ENCODE results near the gene UTS2R.

UTS2R gene

DNA sequence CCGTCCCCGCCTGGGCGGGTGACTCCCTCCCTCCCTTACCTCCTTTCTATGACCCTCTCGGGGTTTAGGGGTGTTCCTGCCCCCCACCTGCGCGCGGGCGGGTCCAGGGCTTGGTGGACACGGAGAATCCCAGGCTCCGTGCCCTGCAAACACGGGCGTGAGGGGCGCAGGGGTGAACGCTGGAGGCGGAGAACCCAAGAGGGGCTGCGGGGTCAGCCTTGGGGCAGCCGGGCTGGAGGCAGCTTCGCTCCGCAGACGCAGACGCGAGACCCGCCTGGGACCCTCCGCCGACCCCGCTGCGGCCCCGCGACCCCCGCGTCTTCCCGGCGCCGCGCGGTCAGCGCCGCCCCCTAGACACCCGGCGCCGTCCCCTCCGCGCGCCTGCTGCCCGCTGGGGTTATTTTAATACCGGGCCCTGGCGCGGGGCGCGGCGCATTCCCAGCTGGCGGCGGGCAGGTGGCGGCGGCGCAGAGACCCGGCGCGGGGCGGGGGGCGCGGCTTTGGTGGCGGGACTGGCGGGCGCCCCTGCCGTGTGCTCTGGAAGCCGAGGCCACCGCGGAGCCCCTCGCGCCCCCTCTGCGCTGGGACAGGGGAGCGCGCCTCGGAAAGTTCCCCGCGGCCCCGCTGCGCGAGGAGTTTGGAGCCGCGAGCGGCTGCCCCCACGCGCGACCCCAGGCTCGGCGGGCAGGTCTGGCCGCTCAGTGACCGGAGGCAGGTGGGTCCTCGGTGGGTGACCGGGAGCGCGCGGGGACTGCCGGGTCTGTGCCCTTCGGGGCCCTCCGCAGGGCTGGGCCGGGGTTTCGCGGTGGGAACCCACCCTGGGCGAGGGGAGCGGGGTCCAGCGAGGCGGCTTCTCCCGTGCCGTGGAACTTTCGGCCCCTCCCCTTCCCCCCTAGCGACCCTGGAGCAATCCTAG lies at the start of gene UTS2R:
Gene UTS2R, plus strand, starts transcription at position 433 of the 916 bp plus-strand sequence. CDS start 2,560 bp downstream, outside the sequence.
- no peak for DNase-seq

DNA sequence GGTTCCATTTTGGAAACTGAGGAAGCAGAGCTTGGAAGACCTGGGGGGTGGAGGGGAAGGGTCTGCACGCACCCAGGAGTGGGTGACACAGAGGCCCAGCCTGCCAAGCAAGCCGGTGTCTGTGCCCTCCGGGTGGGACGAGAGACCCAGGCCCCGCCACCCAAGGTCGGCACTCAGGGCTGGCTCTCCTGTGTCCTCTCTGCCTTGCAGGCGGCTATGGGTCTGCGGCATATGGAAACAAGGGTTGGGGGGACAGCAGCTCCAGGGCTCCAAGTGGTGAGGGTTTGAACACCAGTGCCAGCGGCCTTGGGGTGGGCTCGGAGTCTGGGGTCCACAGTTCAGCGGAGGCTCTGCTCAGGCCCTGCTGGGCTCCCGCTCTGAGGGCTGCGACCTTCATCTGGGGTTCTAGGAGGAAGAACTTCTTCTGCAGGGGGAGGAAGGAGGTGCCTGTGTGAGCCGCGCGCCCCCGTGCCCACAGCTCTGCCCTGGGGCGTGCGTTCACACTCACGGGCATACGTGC lies 49.6 kb upstream of the UTS2R start:
- DNase-seq, result no peak

- DNase-seq, result no peak
Observed at GRCh38 chr17:82322526-82323453, 48.8 kb upstream of the UTS2R start.

DNA sequence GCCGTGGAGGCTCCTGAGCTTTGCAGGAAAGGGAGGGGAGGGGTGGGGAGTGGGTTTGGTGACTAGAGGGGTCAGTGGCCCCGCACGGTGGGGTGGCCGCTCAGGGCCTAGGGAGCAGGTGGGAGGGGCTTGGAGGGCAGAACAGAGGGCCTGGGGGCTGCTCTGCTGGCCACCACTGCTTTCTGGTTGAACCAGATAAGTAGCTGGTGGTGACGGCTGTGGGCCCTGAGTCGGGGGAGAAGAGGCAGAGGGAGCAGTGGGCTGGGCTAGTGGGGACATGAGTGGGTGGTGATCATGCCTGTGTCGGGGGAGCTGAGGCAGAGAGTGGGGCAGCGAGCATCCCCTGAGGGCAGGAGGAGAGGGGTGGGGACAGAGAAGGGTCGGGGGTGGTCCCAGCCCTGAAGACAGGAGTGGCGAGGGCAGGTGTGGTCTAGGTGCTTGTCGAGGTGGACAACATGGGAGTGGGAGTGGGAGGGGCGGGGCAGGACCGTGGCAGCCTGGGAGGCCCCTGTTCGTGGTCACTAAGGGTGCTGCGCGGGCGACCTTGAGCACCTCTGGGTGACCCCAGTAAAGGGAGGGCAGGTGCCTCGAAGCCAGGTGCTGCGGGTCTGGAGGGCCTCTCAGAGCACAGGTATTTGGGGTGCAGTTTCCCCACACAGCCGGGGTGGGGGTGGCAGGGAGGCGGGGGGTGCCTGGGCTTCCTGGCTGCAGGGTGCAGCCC lies 47.9 kb upstream of the UTS2R start:
- DNase-seq, result no peak

- DNase-seq, result no peak
Observed at GRCh38 chr17:82324566-82325285, 46.8 kb upstream of the UTS2R start.

- no peak for DNase-seq
Observed at GRCh38 chr17:82325286-82326180, 46.0 kb upstream of the UTS2R start.

DNA sequence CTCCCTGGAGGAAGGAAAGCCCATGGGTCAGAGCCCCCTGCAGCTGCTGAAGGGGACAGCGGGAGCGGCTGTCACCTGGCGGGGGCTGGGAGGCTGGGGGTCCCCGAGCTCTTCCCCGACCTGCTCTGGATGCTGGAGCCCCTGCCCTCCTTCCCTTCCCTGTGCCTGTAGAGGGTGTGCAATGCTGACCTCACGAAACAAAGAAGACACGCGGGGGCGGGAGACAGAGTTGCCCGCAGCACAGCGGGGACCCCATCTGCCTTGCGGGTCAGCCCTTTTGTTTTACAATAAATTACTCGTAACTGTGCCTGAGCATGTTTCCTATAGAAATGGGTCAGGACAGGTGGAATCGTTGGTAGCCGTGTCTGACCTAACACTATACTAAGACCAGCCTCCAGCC lies 44.3 kb upstream of the UTS2R start:
- DNase-seq, result no peak

DNA sequence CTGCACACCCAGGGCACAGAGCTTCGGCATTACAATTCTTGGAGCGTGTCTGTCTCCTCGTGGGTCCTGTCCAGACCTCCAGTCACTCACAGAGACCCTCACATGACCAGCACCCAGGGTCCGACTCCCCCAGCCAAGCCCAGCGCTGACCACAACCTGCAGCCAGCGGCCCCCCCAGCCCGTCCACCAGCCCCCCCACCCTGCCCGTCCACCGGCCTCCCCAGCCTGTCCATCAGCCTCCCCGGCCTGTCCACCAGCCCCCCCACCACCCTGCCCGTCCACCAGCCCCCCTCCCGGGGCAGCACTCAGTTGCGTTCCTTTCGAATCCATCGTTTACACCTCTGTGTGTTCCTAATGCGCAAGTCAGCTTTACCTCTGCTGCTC lies 43.8 kb upstream of the UTS2R start:
- no peak for DNase-seq

DNA sequence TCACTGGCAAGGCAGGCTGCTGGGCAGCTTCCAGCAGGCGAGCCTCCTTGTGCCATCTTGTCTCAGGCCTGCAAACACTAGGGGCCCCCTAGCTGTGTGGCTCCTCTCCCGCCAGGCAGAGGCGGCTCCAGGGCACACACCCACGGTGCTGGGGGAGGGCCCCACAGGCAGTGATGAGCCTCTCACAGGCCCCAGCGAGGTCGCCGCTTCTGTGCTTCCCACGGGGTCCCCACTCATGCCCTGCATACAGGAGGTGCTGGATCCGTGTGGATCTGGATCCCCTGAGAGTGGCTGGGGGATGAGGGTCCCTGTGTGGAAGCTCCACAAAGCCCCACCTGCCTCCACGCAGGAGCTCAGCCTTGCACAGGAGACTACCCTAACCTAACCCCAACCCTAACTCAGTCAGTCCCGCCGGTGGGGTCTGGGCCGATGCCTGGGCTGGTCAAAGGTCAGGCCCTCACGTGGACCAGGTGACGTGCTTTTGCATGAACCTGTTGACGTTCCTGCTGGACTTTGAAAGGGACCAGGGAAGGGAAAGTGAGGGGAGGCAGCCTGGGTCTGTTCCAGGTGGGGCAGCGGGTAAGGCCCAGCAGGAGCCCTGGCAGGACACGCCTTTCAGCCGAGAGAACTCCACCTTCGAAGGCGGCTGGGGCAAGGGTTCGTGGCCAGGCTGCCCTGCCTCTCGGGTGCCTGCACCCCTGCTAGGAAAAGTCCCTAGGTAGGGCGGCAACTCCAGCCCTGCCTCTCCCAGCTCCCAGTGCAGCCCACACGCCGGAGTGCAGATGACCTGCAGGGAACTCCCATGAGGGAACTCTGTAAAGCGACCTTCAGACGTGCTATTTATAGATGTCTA lies 43.2 kb upstream of the UTS2R start:
- DNase-seq, result no peak

GRCh38 chr17:82328994-82329507 lies 42.5 kb upstream of the UTS2R start:
- DNase-seq, result no peak

GRCh38 chr17:82329683-82330321 lies 41.8 kb upstream of the UTS2R start:
- DNase-seq, result no peak

GRCh38 chr17:82330322-82331239 lies 41.0 kb upstream of the UTS2R start:
- peak; percentile 91 for DNase-seq

DNA sequence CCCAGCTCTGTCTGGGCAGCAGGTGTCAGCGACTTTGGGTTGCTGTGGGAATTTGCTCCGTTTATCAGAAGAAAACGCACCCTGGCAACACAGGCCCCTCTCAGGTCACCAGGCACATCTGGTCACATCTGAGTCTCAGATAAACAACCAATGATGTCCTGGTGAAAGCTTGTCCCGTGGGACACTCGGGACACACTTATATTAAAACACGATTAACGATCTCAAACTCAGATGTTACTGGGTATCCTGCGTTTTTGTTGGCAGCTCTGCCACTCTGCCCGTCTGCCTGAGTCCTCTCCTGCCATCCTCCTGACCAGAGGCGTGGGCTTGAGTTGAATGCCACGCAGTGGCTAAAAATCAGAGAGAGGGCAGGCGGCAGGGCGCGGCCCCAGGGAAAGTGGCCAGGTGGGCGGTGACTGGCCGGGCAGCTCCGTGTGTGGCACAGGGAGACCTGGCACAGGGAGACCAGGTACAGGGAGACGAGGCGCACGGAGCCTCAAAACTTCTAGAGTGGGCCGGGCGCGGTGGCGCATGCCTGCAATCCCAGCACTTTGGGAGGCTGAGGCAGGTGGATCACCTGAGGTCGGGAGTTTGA lies 40.1 kb upstream of the UTS2R start:
- DNase-seq, result no peak

DNA sequence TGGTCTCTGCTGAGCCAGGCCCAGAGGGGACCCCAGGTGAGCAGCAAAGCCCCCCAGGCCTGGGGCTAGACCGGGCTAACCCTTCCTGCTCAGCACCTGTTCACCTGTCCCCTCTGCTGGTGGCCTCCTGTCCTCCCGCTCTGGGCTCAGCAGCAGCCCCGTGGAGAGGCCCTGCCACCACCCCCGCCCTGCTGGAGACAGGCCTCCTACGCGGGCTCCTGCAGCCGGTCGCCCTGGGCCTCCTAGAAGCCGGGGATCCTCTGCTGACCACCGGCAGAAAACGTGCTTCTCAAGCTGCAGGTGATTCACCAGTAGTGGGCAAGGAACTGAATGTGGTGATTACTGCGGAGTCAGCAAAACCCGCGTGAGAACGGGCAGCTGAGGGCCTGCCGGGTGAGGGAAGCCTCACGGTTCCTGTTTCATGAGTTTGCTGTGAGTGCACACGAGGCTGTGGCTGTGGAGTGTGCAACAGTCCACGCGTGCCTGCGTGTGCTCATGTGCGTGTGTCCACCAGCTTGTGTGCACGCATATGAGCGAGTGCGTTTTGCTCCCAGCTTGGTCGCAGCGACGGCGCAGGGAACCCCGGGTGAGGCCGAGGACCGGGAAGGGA lies 38.8 kb upstream of the UTS2R start:
- DNase-seq, result no peak

DNA sequence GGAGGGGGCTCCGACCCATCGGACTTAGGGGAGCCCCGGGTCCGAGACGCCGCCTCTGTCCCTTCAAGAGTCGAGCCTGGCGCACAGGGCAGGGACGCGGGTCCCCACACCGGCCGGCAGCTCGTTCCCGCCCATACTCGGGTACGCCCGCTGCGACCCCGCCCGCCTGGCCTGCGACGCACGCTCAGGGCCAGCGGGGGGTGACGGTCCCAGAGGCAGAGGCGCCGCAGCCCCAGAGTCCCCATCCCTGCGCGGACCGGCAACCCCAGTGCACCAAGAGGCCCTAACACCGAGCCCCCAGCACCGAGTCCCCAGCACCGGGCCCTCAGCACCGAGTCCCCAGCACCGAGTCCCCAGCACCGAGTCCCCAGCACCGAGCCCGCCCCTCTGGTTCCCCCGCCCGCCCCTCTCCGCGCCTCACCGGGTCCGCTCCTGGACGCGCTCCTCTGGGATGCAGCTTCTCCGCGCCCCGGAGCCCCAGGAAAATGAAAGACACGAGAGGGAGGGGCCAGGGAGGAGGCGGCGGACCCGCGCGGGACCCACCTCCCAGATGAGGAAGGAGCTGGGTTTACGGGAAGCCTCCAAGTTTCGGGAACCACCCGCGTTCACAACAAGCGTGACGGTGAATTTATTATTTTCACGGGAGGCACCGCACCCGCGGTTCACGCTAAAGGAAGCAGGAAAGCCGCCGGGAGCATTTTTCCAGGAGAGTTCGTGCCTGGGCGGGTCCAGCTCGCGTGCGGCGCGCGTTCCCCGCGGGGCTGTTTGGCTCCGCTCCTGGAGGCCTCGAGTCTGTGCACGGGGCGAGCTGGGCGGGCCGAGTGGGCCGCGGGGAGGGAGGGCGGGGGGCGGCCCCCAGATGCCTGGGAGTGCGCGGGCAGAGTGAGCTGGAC lies 38.0 kb upstream of the UTS2R start, which contains the start of gene SECTM1:
Gene SECTM1, minus strand, starts transcription at position 488 of the 893 bp plus-strand sequence. CDS start 6,526 bp downstream, outside the sequence.
- no peak for DNase-seq

GRCh38 chr17:82334204-82334621 lies 37.4 kb upstream of the UTS2R start:
- no peak for DNase-seq
